ENCODE measurements around the gene ERGIC1. TPM values are rescaled to one million over a fixed set of nuclear protein-coding genes. Genes with fewer than 3 reads are reported as not detected.

The ERGIC1 gene
- total and polyA plus RNA-seq, 10 of the 15 experiments (the other 5 are each of a cell fraction or from before 2014, with no cell fraction given): 8.8 to 104 (median 76.3) TPM

DNA sequence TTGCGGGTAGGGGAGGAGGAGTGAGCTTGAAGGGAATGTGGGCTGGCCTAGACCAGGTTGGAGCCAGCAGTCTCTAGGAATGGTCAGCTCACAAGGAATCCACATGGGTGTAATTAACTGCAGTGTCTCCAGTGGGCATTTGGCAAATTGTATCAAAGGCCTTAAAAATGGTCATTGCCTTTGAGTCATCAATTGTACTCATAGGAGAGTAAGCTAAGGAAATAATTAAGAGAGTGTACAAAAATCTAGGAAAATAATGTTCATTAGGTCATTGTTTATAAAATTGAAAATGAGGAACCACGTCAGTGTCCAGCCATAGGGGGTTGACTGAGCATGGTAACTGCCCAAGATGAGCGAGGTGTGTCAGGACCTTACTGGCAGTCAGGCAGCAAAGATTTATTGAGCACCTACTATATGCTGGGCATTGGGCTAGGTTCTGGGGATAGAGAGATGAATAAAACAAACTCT is 95.4 kb downstream of the ERGIC1 start (continued):
- TF ChIP-seq PRDM15 (CRISPR knock-in tag; IDR thresholded peaks at IDR 0.05): no peak
- no peak for TF ChIP-seq ELK1 (IDR thresholded peaks at IDR 0.05; ENCODE audit: low read depth, low read length)
- TF ChIP-seq MTA2 (IDR thresholded peaks at IDR 0.05; ENCODE audit: low read depth): no peak
- no peak for TF ChIP-seq NR2F1 (conservative IDR thresholded peaks at IDR 0.05)
- no peak for TF ChIP-seq RELA (IDR thresholded peaks at IDR 0.05; ENCODE audit: borderline replicate concordance, partially characterized antibody)
- no peak for TF ChIP-seq GATAD2B (conservative IDR thresholded peaks at IDR 0.05; ENCODE audit: low read depth)
- TF ChIP-seq TARDBP (IDR thresholded peaks at IDR 0.05; ENCODE audit: borderline replicate concordance): no peak
- no peak for TF ChIP-seq RAD21 (IDR thresholded peaks at IDR 0.05; ENCODE audit: insufficient read depth, low read depth, low read length)
- TF ChIP-seq, protein P1, sequence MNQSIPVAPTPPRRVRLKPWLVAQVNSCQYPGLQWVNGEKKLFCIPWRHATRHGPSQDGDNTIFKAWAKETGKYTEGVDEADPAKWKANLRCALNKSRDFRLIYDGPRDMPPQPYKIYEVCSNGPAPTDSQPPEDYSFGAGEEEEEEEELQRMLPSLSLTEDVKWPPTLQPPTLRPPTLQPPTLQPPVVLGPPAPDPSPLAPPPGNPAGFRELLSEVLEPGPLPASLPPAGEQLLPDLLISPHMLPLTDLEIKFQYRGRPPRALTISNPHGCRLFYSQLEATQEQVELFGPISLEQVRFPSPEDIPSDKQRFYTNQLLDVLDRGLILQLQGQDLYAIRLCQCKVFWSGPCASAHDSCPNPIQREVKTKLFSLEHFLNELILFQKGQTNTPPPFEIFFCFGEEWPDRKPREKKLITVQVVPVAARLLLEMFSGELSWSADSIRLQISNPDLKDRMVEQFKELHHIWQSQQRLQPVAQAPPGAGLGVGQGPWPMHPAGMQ (IDR thresholded peaks at IDR 0.05; ENCODE audit: borderline replicate concordance): no peak
- no peak for TF ChIP-seq EGR1 (IDR thresholded peaks at IDR 0.05; ENCODE audit: borderline replicate concordance in 1 of 2, low read depth in 2 of 2, low read length in 2 of 2)
- TF ChIP-seq CHD4 (IDR thresholded peaks at IDR 0.05): no peak
